ENCODE results near the gene CTSS. TPM values are rescaled to one million over a fixed set of nuclear protein-coding genes. Genes with fewer than 3 reads are reported as not detected.

The CTSS gene
- total and polyA plus RNA-seq, 2 donors (not counting 1 experiment from before 2014, with no cell fraction given) = 2.6 to 2.8 TPM

DNA sequence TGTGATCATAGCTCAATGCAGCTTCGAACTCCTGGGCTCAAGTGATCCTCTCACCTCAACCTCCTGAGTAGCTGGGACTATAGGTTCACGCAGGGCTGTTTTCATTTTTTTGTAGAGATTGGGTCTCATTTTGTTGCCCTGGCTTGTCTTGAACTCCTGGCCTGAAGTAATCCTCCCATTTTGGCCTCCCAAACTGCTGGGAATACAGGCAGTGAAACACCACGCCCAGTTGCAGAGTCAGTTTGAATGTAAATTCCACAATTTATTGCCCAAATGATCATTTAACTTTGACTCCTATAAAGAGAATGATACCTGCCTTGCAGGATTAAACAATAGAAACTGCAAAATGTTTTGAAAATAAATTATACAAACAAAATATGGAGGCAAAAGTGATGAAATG lies 79.3 kb downstream of the CTSS start:
- H3K4me1 ChIP-seq (ENCODE audit: control insufficient read depth, extremely low read depth, insufficient read depth, low read length) = no peaks in the 10 kb centered on the region
- TF ChIP-seq, protein P1, sequence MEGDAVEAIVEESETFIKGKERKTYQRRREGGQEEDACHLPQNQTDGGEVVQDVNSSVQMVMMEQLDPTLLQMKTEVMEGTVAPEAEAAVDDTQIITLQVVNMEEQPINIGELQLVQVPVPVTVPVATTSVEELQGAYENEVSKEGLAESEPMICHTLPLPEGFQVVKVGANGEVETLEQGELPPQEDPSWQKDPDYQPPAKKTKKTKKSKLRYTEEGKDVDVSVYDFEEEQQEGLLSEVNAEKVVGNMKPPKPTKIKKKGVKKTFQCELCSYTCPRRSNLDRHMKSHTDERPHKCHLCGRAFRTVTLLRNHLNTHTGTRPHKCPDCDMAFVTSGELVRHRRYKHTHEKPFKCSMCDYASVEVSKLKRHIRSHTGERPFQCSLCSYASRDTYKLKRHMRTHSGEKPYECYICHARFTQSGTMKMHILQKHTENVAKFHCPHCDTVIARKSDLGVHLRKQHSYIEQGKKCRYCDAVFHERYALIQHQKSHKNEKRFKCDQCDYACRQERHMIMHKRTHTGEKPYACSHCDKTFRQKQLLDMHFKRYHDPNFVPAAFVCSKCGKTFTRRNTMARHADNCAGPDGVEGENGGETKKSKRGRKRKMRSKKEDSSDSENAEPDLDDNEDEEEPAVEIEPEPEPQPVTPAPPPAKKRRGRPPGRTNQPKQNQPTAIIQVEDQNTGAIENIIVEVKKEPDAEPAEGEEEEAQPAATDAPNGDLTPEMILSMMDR (conservative IDR thresholded peaks at IDR 0.05 in 1 of 2, IDR thresholded peaks at IDR 0.05 in 1 of 2; ENCODE audit: low read depth in 1 of 2, low read length in 2 of 2) = no peak
- no peak for TF ChIP-seq EZH2 (IDR thresholded peaks at IDR 0.05; ENCODE audit: low read length, missing control alignments)
- no peak overlapping the region for H3K27ac ChIP-seq (ENCODE audit: insufficient read depth, low read length)
- H3K27me3 ChIP-seq (ENCODE audit: control insufficient read depth, insufficient read depth, low read length) = no peaks in the 10 kb centered on the region
- H3K9me3 ChIP-seq (ENCODE audit: control insufficient read depth, insufficient read depth, low read depth, low read length) = no peaks in the 10 kb centered on the region
- H2AFZ ChIP-seq (ENCODE audit: low read length) = no peak overlapping the region
- H3K4me2 ChIP-seq (ENCODE audit: extremely low read depth, insufficient read depth, low read length) = no peak overlapping the region
- H4K20me1 ChIP-seq (ENCODE audit: control insufficient read depth, extremely low read depth, insufficient read depth, low read length) = no peaks in the 10 kb centered on the region
- no peak for DNase-seq (ENCODE audit: low read depth in 2 of 2)
- H3K4me3 ChIP-seq (replicated peaks in 1 of 4; ENCODE audit: control extremely low read depth in 1 of 4, insufficient read depth in 1 of 4, low read depth in 3 of 4, low read length in 4 of 4) = no peak overlapping the region
- peaks cover 2% of the 10 kb centered on the region for H3K36me3 ChIP-seq (ENCODE audit: control insufficient read depth, insufficient read depth, low read length)
- no peaks in the 10 kb centered on the region for H3K79me2 ChIP-seq (ENCODE audit: control insufficient read depth, insufficient read depth, low read length)
- H3K9ac ChIP-seq (ENCODE audit: insufficient read depth, low read length) = no peak overlapping the region

DNA sequence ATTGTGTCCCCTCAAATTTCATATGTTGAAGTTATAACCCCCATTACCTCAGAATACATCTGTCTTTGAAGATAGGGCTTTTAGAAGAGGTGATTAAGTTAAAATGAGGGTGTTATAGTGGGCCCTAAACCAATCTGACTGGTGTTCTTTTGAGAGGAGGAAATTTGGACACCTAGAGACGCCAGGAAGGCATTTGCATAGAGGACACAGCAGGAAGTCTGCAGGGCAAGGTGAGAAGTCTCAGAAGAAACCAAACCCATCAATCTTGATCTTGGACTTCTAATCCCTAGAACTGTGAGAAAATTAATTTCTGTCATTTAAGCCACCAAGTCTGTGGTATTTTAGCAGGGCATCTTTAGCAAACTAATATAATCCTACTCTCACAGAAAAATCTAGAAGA lies 81.7 kb downstream of the CTSS start:
- no peak overlapping the region for H3K9ac ChIP-seq (ENCODE audit: insufficient read depth, low read length)
- no peaks in the 10 kb centered on the region for H4K20me1 ChIP-seq (ENCODE audit: control insufficient read depth, extremely low read depth, insufficient read depth, low read length)
- no peaks in the 10 kb centered on the region for H3K27me3 ChIP-seq (ENCODE audit: control insufficient read depth, insufficient read depth, low read length)
- no peaks in the 10 kb centered on the region for H3K79me2 ChIP-seq (ENCODE audit: control insufficient read depth, insufficient read depth, low read length)
- no peak overlapping the region for H3K4me3 ChIP-seq (replicated peaks in 1 of 4; ENCODE audit: control extremely low read depth in 1 of 4, insufficient read depth in 1 of 4, low read depth in 3 of 4, low read length in 4 of 4)
- H3K4me2 ChIP-seq (ENCODE audit: extremely low read depth, insufficient read depth, low read length) = no peak overlapping the region
- no peak for DNase-seq (ENCODE audit: low read depth in 2 of 2)
- no peak overlapping the region for H3K27ac ChIP-seq (ENCODE audit: insufficient read depth, low read length)
- no peak for TF ChIP-seq EZH2 (IDR thresholded peaks at IDR 0.05; ENCODE audit: low read length, missing control alignments)
- TF ChIP-seq, protein P1 (conservative IDR thresholded peaks at IDR 0.05 in 1 of 2, IDR thresholded peaks at IDR 0.05 in 1 of 2; ENCODE audit: low read depth in 1 of 2, low read length in 2 of 2) = no peak
- no peaks in the 10 kb centered on the region for H3K4me1 ChIP-seq (ENCODE audit: control insufficient read depth, extremely low read depth, insufficient read depth, low read length)
- no peak overlapping the region for H2AFZ ChIP-seq (ENCODE audit: low read length)
- no peaks in the 10 kb centered on the region for H3K9me3 ChIP-seq (ENCODE audit: control insufficient read depth, insufficient read depth, low read depth, low read length)
- H3K36me3 ChIP-seq (ENCODE audit: control insufficient read depth, insufficient read depth, low read length) = no peaks in the 10 kb centered on the region

Other genes starting within 250 kb of the CTSS start
- gene ADAMTSL4, start 216.4 kb downstream of the CTSS start, total RNA-seq = 6.4 and 13.0 TPM in 2 replicates
- 7.3 and 19.8 TPM in 2 replicates for gene ADAMTSL4, start 216.4 kb downstream of the CTSS start, polyA plus RNA-seq
- 232 and 233 TPM in 2 replicates for gene MCL1, start 186.2 kb downstream of the CTSS start, total RNA-seq
- gene MCL1, start 186.2 kb downstream of the CTSS start, polyA plus RNA-seq = 108 and 136 TPM in 2 replicates
- 53.7 and 78.1 TPM in 2 replicates for gene ENSA, start 136.2 kb downstream of the CTSS start, total RNA-seq
- gene ENSA, start 136.2 kb downstream of the CTSS start, polyA plus RNA-seq = 112 and 184 TPM in 2 replicates
- 10.3 and 11.1 TPM in 2 replicates for gene GOLPH3L, start 68.6 kb downstream of the CTSS start, total RNA-seq
- 23.1 and 28.7 TPM in 2 replicates for gene GOLPH3L, start 68.6 kb downstream of the CTSS start, polyA plus RNA-seq
- under 0.01 TPM in 1 of 2 replicates, not detected in the other for gene HORMAD1, start 44.9 kb downstream of the CTSS start, total RNA-seq
- gene HORMAD1, start 44.9 kb downstream of the CTSS start, polyA plus RNA-seq = not detected in 2 replicates
- gene CTSK, start 42.5 kb upstream of the CTSS start, total RNA-seq = 461 and 479 TPM in 2 replicates
- gene CTSK, start 42.5 kb upstream of the CTSS start, polyA plus RNA-seq = 209 and 361 TPM in 2 replicates
- 32.4 and 37.3 TPM in 2 replicates for gene ARNT, start 110.8 kb upstream of the CTSS start, total RNA-seq
- gene ARNT, start 110.8 kb upstream of the CTSS start, polyA plus RNA-seq = 37.1 and 44.9 TPM in 2 replicates
- not detected in 2 replicates for gene CTXND2, start 121.4 kb upstream of the CTSS start, total RNA-seq
- gene CTXND2, start 121.4 kb upstream of the CTSS start, polyA plus RNA-seq = not detected in 2 replicates
- gene SETDB1, start 160.6 kb upstream of the CTSS start, total RNA-seq = 26.7 and 30.7 TPM in 2 replicates
- 25.3 and 27.0 TPM in 2 replicates for gene SETDB1, start 160.6 kb upstream of the CTSS start, polyA plus RNA-seq
- 138 and 190 TPM in 2 replicates for gene CERS2, start 209.1 kb upstream of the CTSS start, total RNA-seq
- 201 and 254 TPM in 2 replicates for gene CERS2, start 209.1 kb upstream of the CTSS start, polyA plus RNA-seq
- under 0.01 and 0.33 TPM in 2 replicates for gene ANXA9, start 216.5 kb upstream of the CTSS start, total RNA-seq
- gene ANXA9, start 216.5 kb upstream of the CTSS start, polyA plus RNA-seq = 0.03 and 0.07 TPM in 2 replicates
- gene MINDY1, start 241.1 kb upstream of the CTSS start, total RNA-seq = 9.2 and 17.3 TPM in 2 replicates
- gene MINDY1, start 241.1 kb upstream of the CTSS start, polyA plus RNA-seq = 10.1 and 11.7 TPM in 2 replicates
- gene PRUNE1, start 242.7 kb upstream of the CTSS start, total RNA-seq = 6.3 and 7.2 TPM in 2 replicates
- gene PRUNE1, start 242.7 kb upstream of the CTSS start, polyA plus RNA-seq = 11.8 and 16.6 TPM in 2 replicates

All from fibroblast of lung (primary cell).